Mammary epithelial cell (primary cell): ENCODE data around the gene MACROD1.

ENCODE experiments used
- CTCF ChIP-seq, 2 donors: IDR thresholded peaks in 1 of 2; conservative IDR thresholded peaks in 1 of 2; 2 replicates each; pipeline ENCODE4 v1.5.1; 2011 to 2012; ENCODE audit warnings: inconsistent platforms in 2 of 2, low read length in 2 of 2, mild to moderate bottlenecking in 2 of 2, control low read depth in 1 of 2, low read depth in 1 of 2; ENCODE audit not compliant: insufficient read depth in 1 of 2; ENCODE audit errors: extremely low read depth in 1 of 2
- EZH2 ChIP-seq: IDR thresholded peaks from 2 replicates; pipeline ENCODE4 v1.6.1; 2012; ENCODE audit warnings: low read length, inconsistent platforms, borderline replicate concordance

DNA sequence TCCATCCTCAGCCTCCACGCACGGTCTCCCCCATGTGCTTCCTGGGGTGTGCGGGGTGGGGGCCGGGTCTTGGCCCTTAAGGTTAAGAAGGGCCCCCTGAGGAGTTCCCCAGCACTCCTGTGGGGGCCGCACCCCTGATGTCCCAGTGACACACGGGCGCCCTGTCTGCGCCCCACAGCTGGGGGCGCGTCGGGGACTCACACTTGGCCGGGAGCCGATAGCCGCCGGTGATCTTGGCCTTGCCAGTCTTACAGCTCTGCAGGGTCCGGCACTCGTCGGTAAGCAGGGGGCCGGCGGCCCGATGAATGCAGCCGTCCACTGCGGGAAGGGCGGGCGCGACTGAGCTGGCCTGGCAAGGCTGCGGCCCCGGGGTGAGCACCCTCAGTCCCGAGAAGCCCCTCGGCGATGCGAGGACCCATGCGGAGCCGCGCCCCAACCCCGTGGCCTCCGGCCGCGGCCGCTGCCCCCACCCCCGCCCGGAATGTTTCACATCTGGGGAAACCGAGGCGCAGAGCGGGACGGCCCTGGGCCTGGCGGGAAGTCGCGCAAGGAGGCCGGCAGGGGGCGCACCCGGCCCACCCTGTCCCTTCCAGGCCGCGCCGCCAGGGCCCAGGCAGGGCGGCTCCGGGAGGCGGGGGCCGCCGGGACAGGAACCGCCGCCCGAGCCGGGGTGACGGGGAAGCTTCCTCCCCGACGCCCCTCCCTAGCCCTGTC, 165.7 kb downstream of the MACROD1 start:
- TF ChIP-seq EZH2 (no peak), CTCF (conservative IDR thresholded peaks at IDR 0.05 in 1 of 2, IDR thresholded peaks at IDR 0.05 in 1 of 2; ENCODE audit: extremely low read depth in 1 of 2, insufficient read depth in 1 of 2, low read depth in 1 of 2, low read length in 2 of 2) (peak; percentile 29 to 65)
